ENCODE measurements around the gene MARCO. TPM values are rescaled to one million over a fixed set of nuclear protein-coding genes. Genes with fewer than 3 reads are reported as not detected.

Gene MARCO
- total RNA-seq, 4 donors from 2014 or later, result 0.87 to 23.7 (median 2.9) TPM

DNA sequence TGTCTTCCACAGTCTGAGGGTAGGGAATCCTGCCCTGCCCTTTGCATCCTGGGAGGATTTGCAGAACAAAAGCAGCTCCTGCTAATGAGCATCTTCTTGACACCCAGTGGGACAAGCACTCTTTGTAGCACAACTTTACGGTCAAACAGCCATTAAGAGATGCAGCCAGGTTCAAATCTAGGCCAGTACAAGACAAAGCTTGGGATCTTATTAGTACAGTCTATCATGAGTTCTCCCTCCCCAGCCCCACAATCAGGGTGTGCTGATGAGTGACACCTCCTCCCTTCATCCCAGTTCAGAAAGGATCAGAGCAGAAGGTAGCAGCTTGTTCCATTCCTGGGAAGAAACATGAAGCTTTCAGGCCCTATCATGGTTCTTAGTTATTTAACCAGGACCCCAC is 41.9 kb downstream of the MARCO start:
- TF ChIP-seq CTCF (IDR thresholded peaks at IDR 0.05) (no peak), POLR2A (IDR thresholded peaks at IDR 0.05) (no peak)
- no peak overlapping the region for H3K27ac ChIP-seq
- 50% methylated on average over 1 of the region's 1 CpG; no CpG with 5 or more reads in 1 of the 2 donors for WGBS, 2 donors
- intact Hi-C loops (cut with DNase I), result no loop called here
- H3K9me3 ChIP-seq, result no peaks in the 10 kb centered on the region
- H3K4me3 ChIP-seq, result no peak overlapping the region
- no peak for DNase-seq
- no peaks in the 10 kb centered on the region for H3K36me3 ChIP-seq
- H3K27me3 ChIP-seq, result peaks cover 0 to 21% (median 0%) of the 10 kb centered on the region in 4 donors
- no peaks in the 10 kb centered on the region for H3K4me1 ChIP-seq

DNA sequence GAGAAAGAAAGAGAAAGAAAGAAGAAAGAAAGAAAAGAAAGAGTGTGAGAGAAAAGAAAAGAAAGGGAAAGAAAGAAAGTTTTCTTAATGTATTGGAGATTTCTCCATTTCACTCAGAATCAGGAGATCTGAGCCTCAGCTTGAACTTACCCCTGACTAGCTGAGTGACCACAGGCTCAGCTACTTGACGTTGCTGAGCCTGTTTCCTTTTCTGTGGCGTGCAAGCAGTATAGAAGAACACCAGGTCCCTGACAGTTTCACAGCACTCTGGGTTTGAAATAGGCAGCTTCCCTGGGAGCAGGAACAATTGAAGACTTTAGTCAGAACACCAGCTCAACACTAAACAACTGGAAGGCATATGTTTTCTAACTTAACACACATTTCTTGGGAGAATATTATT is 44.7 kb downstream of the MARCO start:
- no peak for TF ChIP-seq CTCF (IDR thresholded peaks at IDR 0.05)
- no peak for TF ChIP-seq POLR2A (IDR thresholded peaks at IDR 0.05)
- 15 to 19% methylated on average over 2 of the region's 2 CpGs for WGBS, 2 donors
- peaks cover 0 to 18% (median 0%) of the 10 kb centered on the region in 4 donors for H3K27me3 ChIP-seq
- H3K9me3 ChIP-seq, result no peaks in the 10 kb centered on the region
- no peak for DNase-seq
- H3K4me1 ChIP-seq, result no peaks in the 10 kb centered on the region
- no peak overlapping the region for H3K27ac ChIP-seq
- H3K36me3 ChIP-seq, result no peaks in the 10 kb centered on the region
- no peak overlapping the region for H3K4me3 ChIP-seq
- intact Hi-C loops (cut with DNase I), result no loop called here

DNA sequence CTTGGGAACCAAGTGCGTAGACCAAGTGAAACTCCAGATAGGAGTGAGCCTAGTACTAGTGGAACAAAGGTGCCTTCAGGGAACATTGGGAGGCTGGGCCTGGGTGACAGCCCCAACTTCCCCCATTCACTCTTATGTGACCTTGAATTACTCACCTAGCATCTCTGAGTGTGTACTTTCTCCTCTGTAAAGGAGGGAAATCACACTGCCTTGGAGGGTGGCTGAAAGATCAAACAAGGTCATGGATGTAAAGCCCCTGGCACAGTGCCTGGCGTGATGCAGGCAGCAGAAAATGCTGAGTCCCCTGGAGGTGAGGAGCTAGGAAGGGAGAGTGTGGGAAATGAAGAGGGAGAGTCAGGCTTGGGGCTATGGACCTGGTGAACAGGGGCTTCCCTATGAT is 45.9 kb downstream of the MARCO start:
- Histone ChIP-seq H3K27me3 (peaks cover 0 to 18% (median 0%) of the 10 kb centered on the region in 4 donors), H3K9me3 (no peaks in the 10 kb centered on the region), H3K4me1 (no peaks in the 10 kb centered on the region), H3K36me3 (no peaks in the 10 kb centered on the region), H3K4me3 (no peak overlapping the region), H3K27ac (no peak overlapping the region)
- no peak for DNase-seq
- WGBS, 2 donors, result 68 to 83% methylated on average over 1 to 2 of the region's 2 CpGs
- intact Hi-C loops (cut with DNase I), result no loop called here
- no peak for TF ChIP-seq CTCF (IDR thresholded peaks at IDR 0.05)
- TF ChIP-seq POLR2A (IDR thresholded peaks at IDR 0.05), result no peak

DNA sequence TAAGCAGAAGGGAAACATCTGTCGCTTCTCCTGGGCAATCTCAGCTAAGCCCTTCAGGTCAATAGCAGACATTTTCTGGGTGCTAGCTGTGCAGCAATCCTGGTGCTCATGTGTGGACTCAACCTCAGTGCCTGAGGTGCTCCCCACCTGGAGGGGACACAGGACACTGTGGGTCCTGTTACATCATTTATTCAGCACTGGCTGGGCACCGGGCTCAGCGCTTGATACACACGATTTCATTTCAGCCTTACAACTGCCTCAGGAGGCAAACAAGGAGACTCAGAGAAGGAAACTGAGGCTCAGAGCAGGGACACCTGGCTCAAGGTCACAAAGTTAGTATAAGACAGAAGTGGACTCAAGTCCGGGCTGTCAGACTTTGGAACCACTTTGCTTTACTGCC is 46.7 kb downstream of the MARCO start:
- intact Hi-C loops (cut with DNase I), result no loop called here
- 91 to 95% methylated on average over 2 to 3 of the region's 5 CpGs for WGBS, 2 donors
- peaks cover 0 to 18% (median 0%) of the 10 kb centered on the region in 4 donors for H3K27me3 ChIP-seq

DNA sequence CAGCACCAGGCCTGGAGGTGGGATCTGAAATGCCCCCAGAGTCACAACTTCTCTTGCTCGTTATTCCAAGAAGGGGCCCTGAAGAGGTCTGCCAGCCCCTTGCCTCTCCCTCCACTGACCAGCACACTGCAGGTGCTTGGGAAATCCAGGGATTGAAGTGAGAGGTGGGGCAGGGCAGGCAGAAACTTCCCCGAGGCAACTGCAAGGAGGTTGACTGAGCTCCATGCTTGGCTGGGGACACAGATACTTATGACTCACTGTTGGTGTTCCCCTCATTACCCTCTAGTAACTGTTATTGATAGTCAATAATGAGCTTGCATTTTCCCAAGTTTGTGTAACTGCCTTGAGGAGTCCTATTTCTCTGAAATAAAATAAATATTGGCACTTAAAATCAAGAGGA is 47.5 kb downstream of the MARCO start:
- WGBS, 2 donors, result 22 to 29% methylated on average over 2 of the region's 2 CpGs
- no peak overlapping the region for H3K27ac ChIP-seq
- H3K9me3 ChIP-seq, result no peaks in the 10 kb centered on the region
- DNase-seq, result no peak
- intact Hi-C loops (cut with DNase I), result no loop called here
- no peak overlapping the region for H3K4me3 ChIP-seq
- H3K27me3 ChIP-seq, result peaks cover 0 to 14% (median 0%) of the 10 kb centered on the region in 4 donors
- H3K36me3 ChIP-seq, result no peaks in the 10 kb centered on the region
- no peaks in the 10 kb centered on the region for H3K4me1 ChIP-seq
- no peak for TF ChIP-seq CTCF (IDR thresholded peaks at IDR 0.05)
- TF ChIP-seq POLR2A (IDR thresholded peaks at IDR 0.05), result no peak

More for the DNA sequence above, 46.7 kb downstream of the MARCO start:
- H3K4me3 ChIP-seq, result no peak overlapping the region
- DNase-seq, result no peak
- H3K9me3 ChIP-seq, result no peaks in the 10 kb centered on the region
- H3K4me1 ChIP-seq, result no peaks in the 10 kb centered on the region
- TF ChIP-seq POLR2A (IDR thresholded peaks at IDR 0.05) (no peak), CTCF (IDR thresholded peaks at IDR 0.05) (no peak)
- no peak overlapping the region for H3K27ac ChIP-seq
- no peaks in the 10 kb centered on the region for H3K36me3 ChIP-seq
